Trophoblast cell (in vitro differentiated cells and primary cell): ENCODE results near the gene ZC2HC1B.

ENCODE experiments used
- DNase-seq, 2 donors: peaks; one replicate each; pipeline ENCODE4 v3.0.0-alpha.2; 2016
- H2AFZ ChIP-seq: 2 replicates; pipeline ENCODE4 v1.6.1; 2013; ENCODE audit warnings: low read length, moderate library complexity, mild to moderate bottlenecking; ENCODE audit not compliant: insufficient read depth, poor library complexity
- H2AK5ac ChIP-seq: 2 replicates; pipeline ENCODE4 v1.6.1; 2013; ENCODE audit warnings: mild to moderate bottlenecking, low read length
- H2BK120ac ChIP-seq: 2 replicates; pipeline ENCODE4 v1.6.1; 2013; ENCODE audit warnings: low read length, mild to moderate bottlenecking, moderate library complexity; ENCODE audit not compliant: insufficient read depth, poor library complexity
- H2BK12ac ChIP-seq: 2 replicates; pipeline ENCODE4 v1.6.1; 2013; ENCODE audit warnings: mild to moderate bottlenecking, low read length, moderate library complexity
- H2BK5ac ChIP-seq: 2 replicates; pipeline ENCODE4 v1.6.1; 2013; ENCODE audit warnings: low read length, low read depth, moderate library complexity, mild to moderate bottlenecking; ENCODE audit not compliant: poor library complexity
- H3K14ac ChIP-seq: 2 replicates; pipeline ENCODE4 v1.6.1; 2013; ENCODE audit warnings: mild to moderate bottlenecking, low read length
- H3K18ac ChIP-seq: 2 replicates; pipeline ENCODE4 v1.6.1; 2013; ENCODE audit warnings: mild to moderate bottlenecking, low read length
- H3K23ac ChIP-seq: 2 replicates; pipeline ENCODE4 v1.6.1; 2013; ENCODE audit warnings: low read length
- H3K27ac ChIP-seq: 2 replicates; pipeline ENCODE4 v1.5.1; 2013; ENCODE audit warnings: low read depth, mild to moderate bottlenecking, inconsistent platforms, low read length, moderate library complexity
- H3K27me3 ChIP-seq: 2 replicates; pipeline ENCODE4 v1.6.1; 2013; ENCODE audit warnings: inconsistent platforms, mild to moderate bottlenecking, low read length, moderate library complexity; ENCODE audit not compliant: insufficient read depth
- H3K36me3 ChIP-seq, 2 experiments: 1 replicate in 1 of 2; 2 replicates in 1 of 2; pipeline ENCODE4 v1.6.1; 2013; ENCODE audit warnings: low read length in 2 of 2, mild to moderate bottlenecking in 2 of 2, moderate library complexity in 1 of 2; ENCODE audit not compliant: insufficient read depth in 2 of 2, control insufficient read depth in 1 of 2
- H3K4ac ChIP-seq: 2 replicates; pipeline ENCODE4 v1.6.1; 2013; ENCODE audit warnings: low read depth, mild to moderate bottlenecking, low read length, moderate library complexity
- H3K4me1 ChIP-seq, 2 experiments: 1 replicate in 1 of 2; 2 replicates in 1 of 2; pipeline ENCODE4 v1.6.1; 2013; ENCODE audit warnings: low read length in 2 of 2, mild to moderate bottlenecking in 2 of 2, moderate library complexity in 1 of 2; ENCODE audit not compliant: insufficient read depth in 2 of 2, control insufficient read depth in 1 of 2
- H3K4me2 ChIP-seq: 2 replicates; pipeline ENCODE4 v1.6.1; 2013; ENCODE audit warnings: inconsistent platforms, mild to moderate bottlenecking, low read length, moderate library complexity
- H3K4me3 ChIP-seq: 2 replicates; pipeline ENCODE4 v1.5.1; 2013; ENCODE audit warnings: mild to moderate bottlenecking, low read depth, low read length, inconsistent platforms
- H3K79me1 ChIP-seq: one replicate; pipeline ENCODE4 v1.6.1; 2013; ENCODE audit warnings: low read length
- H3K79me2 ChIP-seq: 2 replicates; pipeline ENCODE4 v1.6.1; 2013; ENCODE audit warnings: low read length, mild to moderate bottlenecking; ENCODE audit not compliant: control insufficient read depth, insufficient read depth, poor library complexity
- H3K9ac ChIP-seq: 2 replicates; pipeline ENCODE4 v1.6.1; 2013; ENCODE audit warnings: mild to moderate bottlenecking, low read length
- H3K9me3 ChIP-seq: 2 replicates; pipeline ENCODE4 v1.6.1; 2013; ENCODE audit warnings: low read depth, mild to moderate bottlenecking, control low read depth, inconsistent platforms, low read length; ENCODE audit not compliant: insufficient read depth
- H4K12ac ChIP-seq: 2 replicates; pipeline ENCODE4 v1.6.1; 2013; ENCODE audit warnings: low read depth, mild to moderate bottlenecking, low read length, moderate library complexity
- H4K8ac ChIP-seq: 2 replicates; pipeline ENCODE4 v1.6.1; 2013; ENCODE audit warnings: low read depth, mild to moderate bottlenecking, low read length, moderate library complexity
- H4K91ac ChIP-seq: one replicate; pipeline ENCODE4 v1.6.1; 2013; ENCODE audit warnings: low read depth, mild to moderate bottlenecking, low read length, moderate library complexity
- WGBS: extraction: QIAGEN DNeasy Blood & Tissue Kit; methylation state at CpG from one replicate; pipeline ENCODE4 v1.1.7; 2013; ENCODE audit warnings: missing lambda C conversion rate; ENCODE audit not compliant: insufficient read length, insufficient coverage; ENCODE audit errors: extremely low coverage; 5-methylcytosine and 5-hydroxymethylcytosine counted together

Gene ZC2HC1B

GRCh38 chr6:143878272-143878760 is 14.0 kb downstream of the ZC2HC1B start:
- no peak overlapping the region for H3K27ac ChIP-seq
- H3K79me1 ChIP-seq: no peaks in the 10 kb centered on the region
- no peak overlapping the region for H3K14ac ChIP-seq
- H3K4me2 ChIP-seq: no peak overlapping the region
- no peak overlapping the region for H3K9ac ChIP-seq
- no peak overlapping the region for H3K4me3 ChIP-seq
- no peak overlapping the region for H3K4ac ChIP-seq
- WGBS: no CpG with 5 or more reads among the region's 3 CpGs
- no peak overlapping the region for H4K91ac ChIP-seq
- no peaks in the 10 kb centered on the region for H3K79me2 ChIP-seq
- H4K8ac ChIP-seq: no peak overlapping the region
- no peak overlapping the region for H4K12ac ChIP-seq
- H3K4me1 ChIP-seq: no peaks in the 10 kb centered on the region
- no peak overlapping the region for H3K18ac ChIP-seq
- no peak overlapping the region for H2BK120ac ChIP-seq
- no peaks in the 10 kb centered on the region for H3K36me3 ChIP-seq
- peak in 1 of 2 donors; percentile 71 for DNase-seq
- H2BK12ac ChIP-seq: no peak overlapping the region
- H2AFZ ChIP-seq: no peak overlapping the region
- H3K27me3 ChIP-seq: no peaks in the 10 kb centered on the region
- no peak overlapping the region for H2AK5ac ChIP-seq
- peaks cover 2% of the 10 kb centered on the region for H3K9me3 ChIP-seq
- H2BK5ac ChIP-seq: no peak overlapping the region
- H3K23ac ChIP-seq: no peak overlapping the region

GRCh38 chr6:143880412-143880811 is 16.1 kb downstream of the ZC2HC1B start:
- H3K4me2 ChIP-seq: no peak overlapping the region
- H2BK12ac ChIP-seq: no peak overlapping the region
- no peak overlapping the region for H2AK5ac ChIP-seq
- DNase-seq: no peak
- no peak overlapping the region for H3K4me3 ChIP-seq
- no peak overlapping the region for H2BK120ac ChIP-seq
- H3K9ac ChIP-seq: no peak overlapping the region
- no peaks in the 10 kb centered on the region for H3K27me3 ChIP-seq
- H3K4ac ChIP-seq: no peak overlapping the region
- H4K8ac ChIP-seq: no peak overlapping the region
- H3K4me1 ChIP-seq: no peaks in the 10 kb centered on the region
- H4K12ac ChIP-seq: no peak overlapping the region
- no peaks in the 10 kb centered on the region for H3K79me1 ChIP-seq
- no peak overlapping the region for H3K14ac ChIP-seq
- no CpG with 5 or more reads among the region's 2 CpGs for WGBS
- no peak overlapping the region for H3K27ac ChIP-seq
- no peak overlapping the region for H3K18ac ChIP-seq
- H3K79me2 ChIP-seq: no peaks in the 10 kb centered on the region
- H2BK5ac ChIP-seq: no peak overlapping the region
- H3K23ac ChIP-seq: no peak overlapping the region
- no peaks in the 10 kb centered on the region for H3K36me3 ChIP-seq
- H3K9me3 ChIP-seq: peaks cover 2% of the 10 kb centered on the region
- H4K91ac ChIP-seq: no peak overlapping the region
- H2AFZ ChIP-seq: no peak overlapping the region

GRCh38 chr6:143882401-143882930 is 18.2 kb downstream of the ZC2HC1B start:
- no peak for DNase-seq
- no peaks in the 10 kb centered on the region for H3K4me1 ChIP-seq
- H2BK5ac ChIP-seq: no peak overlapping the region
- no peak overlapping the region for H2BK12ac ChIP-seq
- no peak overlapping the region for H3K4me2 ChIP-seq
- H3K23ac ChIP-seq: no peak overlapping the region
- peaks cover 2% of the 10 kb centered on the region for H3K9me3 ChIP-seq
- no peak overlapping the region for H4K91ac ChIP-seq
- H3K79me2 ChIP-seq: no peaks in the 10 kb centered on the region
- H4K12ac ChIP-seq: no peak overlapping the region
- H2BK120ac ChIP-seq: no peak overlapping the region
- no CpG with 5 or more reads among the region's 2 CpGs for WGBS
- H3K18ac ChIP-seq: no peak overlapping the region
- no peak overlapping the region for H3K14ac ChIP-seq
- H2AK5ac ChIP-seq: no peak overlapping the region
- H3K79me1 ChIP-seq: no peaks in the 10 kb centered on the region
- no peak overlapping the region for H4K8ac ChIP-seq
- H3K4ac ChIP-seq: no peak overlapping the region
- H2AFZ ChIP-seq: no peak overlapping the region
- H3K27ac ChIP-seq: no peak overlapping the region
- H3K36me3 ChIP-seq: no peaks in the 10 kb centered on the region
- H3K27me3 ChIP-seq: no peaks in the 10 kb centered on the region
- no peak overlapping the region for H3K9ac ChIP-seq
- no peak overlapping the region for H3K4me3 ChIP-seq

- H2AFZ ChIP-seq: no peak overlapping the region
- no peak overlapping the region for H3K4ac ChIP-seq
- H3K4me2 ChIP-seq: no peak overlapping the region
- H3K79me2 ChIP-seq: no peaks in the 10 kb centered on the region
- no peak overlapping the region for H3K18ac ChIP-seq
- no peaks in the 10 kb centered on the region for H3K4me1 ChIP-seq
- no peaks in the 10 kb centered on the region for H3K36me3 ChIP-seq
- H3K14ac ChIP-seq: no peak overlapping the region
- H2BK5ac ChIP-seq: no peak overlapping the region
- no peak overlapping the region for H2AK5ac ChIP-seq
- no peaks in the 10 kb centered on the region for H3K9me3 ChIP-seq
- no peaks in the 10 kb centered on the region for H3K27me3 ChIP-seq
- no peak for DNase-seq
- no peak overlapping the region for H3K27ac ChIP-seq
- H3K23ac ChIP-seq: no peak overlapping the region
- H3K9ac ChIP-seq: no peak overlapping the region
- H4K91ac ChIP-seq: no peak overlapping the region
- no peak overlapping the region for H2BK120ac ChIP-seq
- H2BK12ac ChIP-seq: no peak overlapping the region
- no peaks in the 10 kb centered on the region for H3K79me1 ChIP-seq
- no peak overlapping the region for H4K12ac ChIP-seq
- H4K8ac ChIP-seq: no peak overlapping the region
- H3K4me3 ChIP-seq: no peak overlapping the region
- WGBS: no CpG with 5 or more reads among the region's 7 CpGs
Observed at GRCh38 chr6:143884216-143884900, 20.1 kb downstream of the ZC2HC1B start.
